ENCODE data around the gene NFASC.

DNA sequence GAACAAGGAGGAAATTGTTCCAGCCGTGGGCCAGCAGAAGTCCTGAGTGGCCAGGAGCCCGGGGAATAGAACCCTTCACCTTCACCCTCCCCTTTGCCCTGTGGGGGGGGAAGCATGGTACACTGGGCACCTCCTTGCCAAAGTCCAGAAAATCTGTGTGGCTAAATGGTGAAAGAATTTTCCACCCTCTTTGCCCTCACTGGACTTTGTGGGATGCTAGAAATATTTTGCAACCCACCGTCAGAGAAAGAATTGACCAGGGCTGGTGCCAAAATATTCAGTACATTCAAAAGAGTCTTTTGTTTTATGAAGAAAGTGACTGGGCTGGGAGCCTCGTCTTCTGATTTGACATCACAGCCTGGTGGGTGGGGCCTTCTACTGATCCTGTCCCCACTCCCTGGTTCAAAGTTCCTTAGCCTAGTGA, 14.6 kb downstream of the NFASC start:
- TF ChIP-seq CTCF (tag by site-specific recombination; IDR thresholded peaks at IDR 0.05) (no peak), ZNF580 (tag by site-specific recombination; IDR thresholded peaks at IDR 0.05) (no peak), YY1 (tag by site-specific recombination; IDR thresholded peaks at IDR 0.05) (no peak), ZNF560 (tag by site-specific recombination; IDR thresholded peaks at IDR 0.05; ENCODE audit: borderline replicate concordance) (no peak), ZBTB20 (tag by site-specific recombination; IDR thresholded peaks at IDR 0.05) (no peak), ZNF707 (tag by site-specific recombination; IDR thresholded peaks at IDR 0.05) (no peak)
- TF ChIP-seq, protein P1, sequence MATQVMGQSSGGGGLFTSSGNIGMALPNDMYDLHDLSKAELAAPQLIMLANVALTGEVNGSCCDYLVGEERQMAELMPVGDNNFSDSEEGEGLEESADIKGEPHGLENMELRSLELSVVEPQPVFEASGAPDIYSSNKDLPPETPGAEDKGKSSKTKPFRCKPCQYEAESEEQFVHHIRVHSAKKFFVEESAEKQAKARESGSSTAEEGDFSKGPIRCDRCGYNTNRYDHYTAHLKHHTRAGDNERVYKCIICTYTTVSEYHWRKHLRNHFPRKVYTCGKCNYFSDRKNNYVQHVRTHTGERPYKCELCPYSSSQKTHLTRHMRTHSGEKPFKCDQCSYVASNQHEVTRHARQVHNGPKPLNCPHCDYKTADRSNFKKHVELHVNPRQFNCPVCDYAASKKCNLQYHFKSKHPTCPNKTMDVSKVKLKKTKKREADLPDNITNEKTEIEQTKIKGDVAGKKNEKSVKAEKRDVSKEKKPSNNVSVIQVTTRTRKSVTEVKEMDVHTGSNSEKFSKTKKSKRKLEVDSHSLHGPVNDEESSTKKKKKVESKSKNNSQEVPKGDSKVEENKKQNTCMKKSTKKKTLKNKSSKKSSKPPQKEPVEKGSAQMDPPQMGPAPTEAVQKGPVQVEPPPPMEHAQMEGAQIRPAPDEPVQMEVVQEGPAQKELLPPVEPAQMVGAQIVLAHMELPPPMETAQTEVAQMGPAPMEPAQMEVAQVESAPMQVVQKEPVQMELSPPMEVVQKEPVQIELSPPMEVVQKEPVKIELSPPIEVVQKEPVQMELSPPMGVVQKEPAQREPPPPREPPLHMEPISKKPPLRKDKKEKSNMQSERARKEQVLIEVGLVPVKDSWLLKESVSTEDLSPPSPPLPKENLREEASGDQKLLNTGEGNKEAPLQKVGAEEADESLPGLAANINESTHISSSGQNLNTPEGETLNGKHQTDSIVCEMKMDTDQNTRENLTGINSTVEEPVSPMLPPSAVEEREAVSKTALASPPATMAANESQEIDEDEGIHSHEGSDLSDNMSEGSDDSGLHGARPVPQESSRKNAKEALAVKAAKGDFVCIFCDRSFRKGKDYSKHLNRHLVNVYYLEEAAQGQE (tag by site-specific recombination; IDR thresholded peaks at IDR 0.05): no peak
- TF ChIP-seq, protein P2, sequence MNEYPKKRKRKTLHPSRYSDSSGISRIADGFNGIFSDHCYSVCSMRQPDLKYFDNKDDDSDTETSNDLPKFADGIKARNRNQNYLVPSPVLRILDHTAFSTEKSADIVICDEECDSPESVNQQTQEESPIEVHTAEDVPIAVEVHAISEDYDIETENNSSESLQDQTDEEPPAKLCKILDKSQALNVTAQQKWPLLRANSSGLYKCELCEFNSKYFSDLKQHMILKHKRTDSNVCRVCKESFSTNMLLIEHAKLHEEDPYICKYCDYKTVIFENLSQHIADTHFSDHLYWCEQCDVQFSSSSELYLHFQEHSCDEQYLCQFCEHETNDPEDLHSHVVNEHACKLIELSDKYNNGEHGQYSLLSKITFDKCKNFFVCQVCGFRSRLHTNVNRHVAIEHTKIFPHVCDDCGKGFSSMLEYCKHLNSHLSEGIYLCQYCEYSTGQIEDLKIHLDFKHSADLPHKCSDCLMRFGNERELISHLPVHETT (tag by site-specific recombination; IDR thresholded peaks at IDR 0.05): no peak
